OCI-LY7 (cell line): Measurements from ENCODE around the gene IL12B. TPM values are rescaled to one million over a fixed set of nuclear protein-coding genes. Genes with fewer than 3 reads are reported as not detected.

ENCODE experiments used
- BruUV-seq: library from RNA; stranded (reverse); fragments of 400-500 nt; replicated peaks from 2 replicates; lab custom pipeline; 2021; lab: Mats Ljungman, UMichigan
- CTCF ChIA-PET: fragments of 300-600 bp; sonication (Branson Sonifier 250); formaldehyde crosslinking; loops from one replicate; lab custom pipeline; 2022; ENCODE audit warnings: antibody characterized with exemption; ENCODE audit not compliant: unreplicated experiment; lab: Charles Lee
- POLR2A ChIA-PET: fragments of 300-600 bp; sonication (Branson Sonifier 250); formaldehyde crosslinking; loops from one replicate; lab custom pipeline; 2022; ENCODE audit warnings: antibody characterized with exemption; lab: Charles Lee
- DNase-seq: peaks from one replicate; pipeline ENCODE4 v3.0.0-alpha.2; 2015; ENCODE audit warnings: low spot score
- H2AFZ ChIP-seq: fragments of 200-600 bp; sonication (generic), shearing (Covaris generic); 2 replicates; pipeline ENCODE4 v1.6.1; 2014; ENCODE audit warnings: mild to moderate bottlenecking, antibody characterized with exemption, low read length, moderate library complexity
- H3K27ac ChIP-seq: fragments of 200-600 bp; sonication (generic); 2 replicates; pipeline ENCODE4 v1.5.1; 2014; ENCODE audit warnings: mixed run types, low read depth, mild to moderate bottlenecking, moderate library complexity, low read length, inconsistent platforms; ENCODE audit not compliant: poor library complexity, severe bottlenecking
- H3K36me3 ChIP-seq: fragments of 200-600 bp; sonication (generic); 2 replicates; pipeline ENCODE4 v1.6.1; 2014; ENCODE audit warnings: mild to moderate bottlenecking, antibody characterized with exemption, low read length, moderate library complexity, mixed read lengths; ENCODE audit not compliant: insufficient read depth
- H3K4me1 ChIP-seq: fragments of 200-600 bp; sonication (generic); 2 replicates; pipeline ENCODE4 v1.5.1; 2014; ENCODE audit warnings: mild to moderate bottlenecking, low read length; ENCODE audit not compliant: insufficient read depth, poor library complexity, severe bottlenecking
- H3K4me2 ChIP-seq: fragments of 200-600 bp; sonication (generic); 2 replicates; pipeline ENCODE4 v1.6.1; 2014; ENCODE audit warnings: mild to moderate bottlenecking, low read length
- H3K4me3 ChIP-seq: fragments of 200-600 bp; sonication (generic); 2 replicates; pipeline ENCODE4 v1.5.1; 2014; ENCODE audit warnings: mild to moderate bottlenecking, low read depth, low read length; ENCODE audit not compliant: poor library complexity, severe bottlenecking
- H3K79me2 ChIP-seq: fragments of 200-600 bp; sonication (generic); 2 replicates; pipeline ENCODE4 v1.6.1; 2016; ENCODE audit warnings: low read depth, mild to moderate bottlenecking, low read length, moderate library complexity, mixed read lengths; ENCODE audit not compliant: insufficient read depth
- H3K9me2 ChIP-seq: fragments of 200-600 bp; sonication (generic); 2 replicates; pipeline ENCODE4 v1.6.1; 2016; ENCODE audit warnings: mild to moderate bottlenecking, low read length, mixed read lengths; ENCODE audit not compliant: insufficient read depth
- H3K9me3 ChIP-seq: fragments of 200-600 bp; sonication (generic); 2 replicates; pipeline ENCODE4 v1.6.1; 2014; ENCODE audit warnings: mild to moderate bottlenecking, mixed run types, low read length, mixed read lengths
- H4K20me1 ChIP-seq: fragments of 200-600 bp; sonication (generic); 2 replicates; pipeline ENCODE4 v1.6.1; 2014; ENCODE audit warnings: mild to moderate bottlenecking, antibody characterized with exemption, low read length, moderate library complexity, mixed read lengths; ENCODE audit not compliant: insufficient read depth
- CTCF ChIP-seq: fragments of 200-600 bp; sonication (generic); conservative IDR thresholded peaks from 2 replicates; pipeline ENCODE4 v1.5.1; 2014; ENCODE audit warnings: mild to moderate bottlenecking, antibody characterized with exemption, low read length, moderate library complexity, mixed read lengths
- EZH2phosphoT487 ChIP-seq: fragments of 200-600 bp; sonication (generic); IDR thresholded peaks from 2 replicates; pipeline ENCODE4 v1.6.1; 2018; ENCODE audit warnings: low read depth, borderline replicate concordance, mild to moderate bottlenecking, mixed run types, antibody characterized with exemption, low read length, moderate library complexity, mixed read lengths
- intact Hi-C: fragments of 100-400 bp; cut with micrococcal nuclease; formaldehyde crosslinking; loops from one replicate; pipeline ENCODE4 v1.10.0; 2022; ENCODE audit not compliant: unreplicated experiment
- total RNA-seq, 2 experiments: library from RNA; depleted of rRNA in 1 of 2; stranded (reverse); fragments of >200 nt in 1 of 2; shearing (Covaris generic) in 1 of 2; gene quantifications; 2 replicates each; pipeline ENCODE4 v1.2.3, GENCODE V29; 2014 to 2022

The IL12B gene
- total RNA-seq, 2 experiments from 2014 or later: not detected

- Histone ChIP-seq H3K79me2 (no peaks in the 10 kb centered on the region), H3K36me3 (no peaks in the 10 kb centered on the region; the same call in 1 of the 2 replicates), H3K4me2 (no peak overlapping the region), H3K9me3 (no peaks in the 10 kb centered on the region), H3K9me2 (no peaks in the 10 kb centered on the region), H3K4me1 (peaks cover 13% of the 10 kb centered on the region), H3K27ac (no peak overlapping the region), H4K20me1 (no peaks in the 10 kb centered on the region), H3K4me3 (no peak overlapping the region), H2AFZ (no peak overlapping the region)
- ChIA-PET CTCF (no interaction called here), POLR2A (interaction anchor here (0.9 to 1.0 kb wide), 2 partner anchors 12 to 13 kb away, joined by 3 read pairs; no protein-coding TSS in a partner anchor)
- no peak for DNase-seq
- TF ChIP-seq CTCF (no peak), EZH2phosphoT487 (no peak)
- no TSS peak for BruUV-seq
- intact Hi-C loops: no loop called here
These were observed 15.6 kb upstream of the IL12B start for GRCh38 chr5:159345861-159346260.

- intact Hi-C loops: no loop called here
- Histone ChIP-seq H3K4me1 (peaks cover 12% of the 10 kb centered on the region), H3K27ac (no peak overlapping the region), H3K36me3 (no peaks in the 10 kb centered on the region; the same call in 1 of the 2 replicates), H3K9me3 (no peaks in the 10 kb centered on the region), H2AFZ (no peak overlapping the region), H4K20me1 (no peaks in the 10 kb centered on the region), H3K79me2 (no peaks in the 10 kb centered on the region), H3K4me3 (no peak overlapping the region), H3K4me2 (no peak overlapping the region), H3K9me2 (no peaks in the 10 kb centered on the region)
- ChIA-PET POLR2A (interaction anchor here (0.9 to 1.0 kb wide), 2 partner anchors 12 to 14 kb away, joined by 3 read pairs; no protein-coding TSS in a partner anchor), CTCF (interaction anchor here (0.9 kb wide), 1 partner anchor 11 kb away, joined by 3 read pairs; no protein-coding TSS in a partner anchor)
- no TSS peak for BruUV-seq
- DNase-seq: no peak
- TF ChIP-seq CTCF (no peak), EZH2phosphoT487 (no peak)
These were observed 15.0 kb upstream of the IL12B start for GRCh38 chr5:159345336-159345735.

GRCh38 chr5:159343295-159344094, 13.2 kb upstream of the IL12B start:
- POLR2A ChIA-PET: interaction anchor here (2.0 kb wide), 1 partner anchor 9 kb away, joined by 5 read pairs; no protein-coding TSS in a partner anchor
- H2AFZ ChIP-seq: no peak overlapping the region
- no TSS peak for BruUV-seq
- no peaks in the 10 kb centered on the region for H3K9me2 ChIP-seq
- CTCF ChIA-PET: no interaction called here
- intact Hi-C loops: no loop called here
- TF ChIP-seq CTCF (no peak), EZH2phosphoT487 (no peak)
- H3K36me3 ChIP-seq: no peaks in the 10 kb centered on the region; the same call in 1 of the 2 replicates
- no peak overlapping the region for H3K4me2 ChIP-seq
- no peaks in the 10 kb centered on the region for H3K9me3 ChIP-seq
- no peak overlapping the region for H3K27ac ChIP-seq
- no peaks in the 10 kb centered on the region for H4K20me1 ChIP-seq
- H3K4me1 ChIP-seq: no peaks in the 10 kb centered on the region
- no peak for DNase-seq
- no peak overlapping the region for H3K4me3 ChIP-seq
- no peaks in the 10 kb centered on the region for H3K79me2 ChIP-seq
